Astrocyte of the cerebellum (primary cell): Measurements from ENCODE around the gene ITPK1.
A peak's percentile ranks its signal among the peaks of the same experiment; 100 is the strongest.

Experiments used
- DNase-seq: peaks from one replicate; pipeline ENCODE4 v3.0.0-alpha.2; 2011; ENCODE audit warnings: low read depth
- H3K4me3 ChIP-seq: 2 replicates; pipeline ENCODE4 v1.5.1; 2011; ENCODE audit warnings: mild to moderate bottlenecking, low read depth, low read length, moderate library complexity
- in situ Hi-C: cut with HindIII; loops from 2 replicates; pipeline ENCODE4 v1.10.0; 2017; ENCODE audit warnings: low sequenced_read_pairs
- TF ChIP-seq, protein P1 (sequence below): IDR thresholded peaks from 2 replicates; pipeline ENCODE4 v1.5.1; 2012; ENCODE audit warnings: low read length, low read depth, moderate library complexity, mild to moderate bottlenecking; ENCODE audit errors: missing control alignments

ITPK1 gene

DNA sequence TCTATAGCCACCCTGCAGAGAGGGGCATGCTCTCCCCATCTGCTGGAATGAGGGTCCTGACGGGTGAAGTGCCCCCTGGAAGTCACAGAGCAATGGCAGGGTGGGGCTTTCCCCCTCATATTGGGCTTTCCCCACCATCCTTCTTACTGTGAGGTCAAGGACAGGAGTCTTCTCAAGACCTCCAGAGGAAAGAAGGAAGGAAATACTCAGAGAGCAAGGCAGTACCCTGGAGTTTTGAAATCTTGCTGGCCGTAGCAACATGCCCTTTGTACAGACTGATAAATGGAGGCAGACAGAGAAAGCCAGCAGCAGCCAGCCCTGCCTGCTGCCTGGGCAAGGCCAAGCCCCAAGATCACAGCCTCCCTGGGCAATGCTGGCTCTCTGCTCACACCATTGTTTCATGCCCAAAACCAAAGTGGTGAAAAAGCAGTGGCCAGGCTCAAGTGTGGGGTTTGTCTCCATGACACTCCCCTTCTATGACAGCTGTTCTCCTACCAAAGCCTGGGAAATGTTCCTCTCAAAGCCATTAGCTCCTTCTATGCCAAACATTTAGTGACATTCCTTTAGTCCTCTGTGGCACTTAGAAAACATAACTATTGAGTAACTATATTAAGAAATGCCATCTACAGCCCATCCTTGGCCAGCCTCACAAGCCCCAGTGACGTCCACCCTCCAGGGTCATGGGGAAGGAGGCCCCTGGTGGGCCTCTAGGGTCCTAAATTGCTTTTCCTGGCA lies 13.2 kb upstream of the ITPK1 start:
- TF ChIP-seq, protein P1, sequence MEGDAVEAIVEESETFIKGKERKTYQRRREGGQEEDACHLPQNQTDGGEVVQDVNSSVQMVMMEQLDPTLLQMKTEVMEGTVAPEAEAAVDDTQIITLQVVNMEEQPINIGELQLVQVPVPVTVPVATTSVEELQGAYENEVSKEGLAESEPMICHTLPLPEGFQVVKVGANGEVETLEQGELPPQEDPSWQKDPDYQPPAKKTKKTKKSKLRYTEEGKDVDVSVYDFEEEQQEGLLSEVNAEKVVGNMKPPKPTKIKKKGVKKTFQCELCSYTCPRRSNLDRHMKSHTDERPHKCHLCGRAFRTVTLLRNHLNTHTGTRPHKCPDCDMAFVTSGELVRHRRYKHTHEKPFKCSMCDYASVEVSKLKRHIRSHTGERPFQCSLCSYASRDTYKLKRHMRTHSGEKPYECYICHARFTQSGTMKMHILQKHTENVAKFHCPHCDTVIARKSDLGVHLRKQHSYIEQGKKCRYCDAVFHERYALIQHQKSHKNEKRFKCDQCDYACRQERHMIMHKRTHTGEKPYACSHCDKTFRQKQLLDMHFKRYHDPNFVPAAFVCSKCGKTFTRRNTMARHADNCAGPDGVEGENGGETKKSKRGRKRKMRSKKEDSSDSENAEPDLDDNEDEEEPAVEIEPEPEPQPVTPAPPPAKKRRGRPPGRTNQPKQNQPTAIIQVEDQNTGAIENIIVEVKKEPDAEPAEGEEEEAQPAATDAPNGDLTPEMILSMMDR: no peak
- DNase-seq: no peak
- no peak overlapping the region for H3K4me3 ChIP-seq
- in situ Hi-C loops: no loop called here

DNA sequence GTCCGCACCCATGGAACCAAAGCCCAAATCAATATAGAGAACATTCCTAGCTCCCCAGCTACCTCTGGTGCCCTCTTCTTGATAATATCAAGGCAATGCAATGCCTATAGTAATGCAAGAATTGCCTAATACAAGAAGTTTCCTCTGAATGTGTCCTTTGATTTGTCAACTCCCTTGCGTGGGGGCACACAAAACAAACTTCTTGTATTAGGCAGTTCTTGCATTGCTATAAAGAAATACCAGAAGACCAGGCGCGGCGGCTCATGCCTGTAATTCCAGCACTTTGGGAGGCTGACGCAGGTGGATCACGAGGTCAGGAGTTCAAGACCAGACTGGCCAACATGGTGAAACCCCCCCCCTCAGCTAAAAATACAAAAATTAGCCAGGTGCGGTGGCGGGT lies 10.4 kb upstream of the ITPK1 start:
- TF ChIP-seq, protein P1: no peak
- no peak for DNase-seq

GRCh38 chr14:93122826-93123225 lies 7.1 kb upstream of the ITPK1 start:
- TF ChIP-seq, protein P1: no peak
- H3K4me3 ChIP-seq: no peak overlapping the region
- no peak for DNase-seq
- in situ Hi-C loops: no loop called here

More for the DNA sequence above, 10.4 kb upstream of the ITPK1 start:
- H3K4me3 ChIP-seq: no peak overlapping the region
- in situ Hi-C loops: no loop called here

DNA sequence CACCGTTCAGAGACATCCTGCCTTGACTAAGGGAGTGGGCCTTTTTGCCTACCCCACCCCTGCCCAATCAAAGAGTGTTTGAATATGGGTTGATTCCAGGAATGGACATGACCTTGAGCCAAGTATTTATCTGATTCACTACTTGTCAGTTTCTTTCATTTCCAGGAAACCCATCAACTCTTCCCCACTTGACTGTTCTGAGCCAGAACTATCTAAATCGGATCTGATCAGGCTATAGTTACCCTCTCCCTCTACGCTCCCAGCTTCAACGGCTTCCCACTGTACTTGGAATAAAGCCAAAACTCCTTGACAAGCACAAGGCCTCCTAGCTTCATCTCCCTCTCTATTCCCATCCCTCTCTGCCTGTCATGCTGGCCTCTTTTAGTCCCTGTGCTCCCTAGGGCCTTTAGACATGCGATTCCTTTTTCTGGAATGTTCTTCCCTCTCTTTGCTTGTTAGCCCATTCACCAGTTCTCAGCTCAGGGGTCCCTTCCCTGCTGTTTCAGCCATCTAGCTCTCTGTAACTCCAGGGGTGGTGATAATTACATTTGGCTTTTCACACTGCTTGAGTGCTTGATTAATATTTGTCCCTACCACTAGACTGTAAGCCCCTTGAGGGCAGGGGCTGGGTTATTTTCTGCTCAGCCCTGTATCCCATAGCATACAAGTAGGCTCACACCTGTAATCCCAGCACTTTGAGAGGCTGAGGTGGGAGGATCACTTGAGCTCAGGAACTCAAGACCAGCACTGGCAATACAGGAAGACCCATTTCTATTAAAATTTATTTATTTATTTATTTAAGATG lies 5.5 kb upstream of the ITPK1 start:
- no peak overlapping the region for H3K4me3 ChIP-seq
- no peak for DNase-seq
- TF ChIP-seq, protein P1: no peak
- in situ Hi-C loops: no loop called here

- no peak overlapping the region for H3K4me3 ChIP-seq
- in situ Hi-C loops: no loop called here
- DNase-seq: no peak
- TF ChIP-seq, protein P1: no peak
These were observed 4.8 kb upstream of the ITPK1 start for GRCh38 chr14:93120517-93120916.

DNA sequence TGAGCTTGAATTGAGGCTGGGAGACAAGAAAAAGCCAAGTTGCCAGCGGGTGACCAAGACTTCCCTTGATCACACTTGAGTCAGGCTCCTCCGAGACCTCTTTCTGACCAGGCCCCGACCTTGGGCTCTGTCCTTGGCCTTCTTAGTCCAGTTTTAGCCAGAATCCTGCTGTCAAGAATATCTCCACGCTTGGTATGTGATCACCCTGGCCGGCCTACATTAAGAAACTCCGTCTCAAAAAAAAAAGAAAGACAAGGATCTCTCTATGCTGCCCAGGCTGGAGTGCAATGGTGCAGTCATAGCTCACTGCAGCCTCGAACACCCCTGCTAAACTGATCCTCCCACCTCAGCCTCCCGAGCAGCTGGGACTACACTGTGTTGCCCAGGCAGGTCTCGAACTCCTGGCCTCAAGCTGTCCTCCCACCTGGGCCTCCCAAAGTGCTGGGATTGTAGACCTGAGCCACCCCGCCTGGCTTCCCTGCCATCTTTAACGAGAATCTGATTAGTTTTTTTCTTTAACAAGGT lies 1.0 kb upstream of the ITPK1 start:
- in situ Hi-C loops: no loop called here
- TF ChIP-seq, protein P1: no peak
- no peak for DNase-seq
- H3K4me3 ChIP-seq: peak overlapping the region; percentile 62
